Ovary (tissue), 9 donors: Measurements from ENCODE around the gene WNT6. TPM values are rescaled to one million over a fixed set of nuclear protein-coding genes. Genes with fewer than 3 reads are reported as not detected.

Experiments
- DNase-seq, 5 donors: peaks; one replicate each; pipeline ENCODE4 v3.0.0-alpha.2; 2019 to 2020
- H3K27ac ChIP-seq, 2 donors: fragments of 200-600 bp; one replicate each; pipeline versions ENCODE4 v1.5.1 to v1.8.0; 2019 to 2022
- H3K27me3 ChIP-seq: fragments of 200-600 bp; one replicate; pipeline ENCODE4 v1.8.0; 2022
- H3K36me3 ChIP-seq: fragments of 200-600 bp; sonication (generic); one replicate; pipeline ENCODE4 v1.5.1; 2019
- H3K4me1 ChIP-seq: one replicate; pipeline ENCODE4 v1.8.1; 2013; ENCODE audit warnings: mild to moderate bottlenecking, moderate library complexity; ENCODE audit not compliant: insufficient read depth
- H3K4me3 ChIP-seq: fragments of 200-600 bp; sonication (generic); one replicate; pipeline ENCODE4 v1.5.1; 2017
- H3K9me3 ChIP-seq, 2 donors: fragments of 200-600 bp in 1 of 2; sonication (generic) in 1 of 2; one replicate each; pipeline versions ENCODE4 v1.5.1 to v1.8.1; 2013 to 2019; ENCODE audit warnings: mild to moderate bottlenecking in 1 of 2, moderate library complexity in 1 of 2
- EP300 ChIP-seq: sonication (generic); formaldehyde crosslinking; IDR thresholded peaks from one replicate; pipeline ENCODE4 v1.6.1; 2017; ENCODE audit warnings: antibody characterized with exemption
- POLR2A ChIP-seq: fragments of 450-650 bp; IDR thresholded peaks from one replicate; pipeline ENCODE4 v1.6.1; 2017; ENCODE audit warnings: antibody characterized with exemption, mild to moderate bottlenecking, moderate library complexity
- WGBS, 3 donors: extraction: QIAGEN DNeasy Blood & Tissue Kit in 1 of 3; methylation state at CpG; one replicate each; pipeline versions ENCODE4 v1.1.5 to v1.1.7; 2013 to 2017; 5-methylcytosine and 5-hydroxymethylcytosine counted together
- intact Hi-C, 4 donors: fragments of 100-400 bp; cut with DNase I; formaldehyde crosslinking; loops; one replicate each; pipeline versions ENCODE4 v1.11.0 to v1.15.1; 2022 to 2023
- polyA plus RNA-seq, 2 donors: library from polyadenylated mRNA; stranded (reverse); fragments of 200-250 nt in 1 of 2; fragments of 350-450 nt in 1 of 2; fragmentation: Illumina TruSeq in 1 of 2; extraction: RNeasy Lipid Tissue Mini Kit (QIAGEN cat#74804) in 1 of 2; gene quantifications; one replicate each; pipeline ENCODE4 v1.2.3, GENCODE V29; 2013 to 2014
- total RNA-seq, 7 donors: library from RNA; depleted of rRNA in 2 of 7; stranded (reverse); fragments of >200 nt in 2 of 7; fragmentation: NEBNext Ultra II Directional in 3 of 7; extraction: Animal tissue kit (Norgen Biotek cat#: 25700) in 3 of 7; gene quantifications; one replicate each; pipeline versions ENCODE4 v1.1.0 to v1.2.4, GENCODE V29; 2016 to 2023
- TF ChIP-seq, protein P1 (sequence below), 3 donors: fragments of 450-650 bp in 2 of 3; fragments of 200-600 bp in 1 of 3; IDR thresholded peaks; one replicate each; pipeline versions ENCODE4 v1.5.1 to v1.8.0; 2016 to 2022; ENCODE audit warnings: antibody characterized with exemption in 3 of 3, mild to moderate bottlenecking in 1 of 3
- donor health status: DM: no; HTN: no; CAD: no; lungs with moderate emphysema.
- donor health status: DM: no; HTN: no; CAD: no.
- donor health status: Bipolar disorder and iron deficiency.
- donor health status: DM: yes; HTN: yes; CAD: no.
- donor health status: DM: no; HTN: no; CAD: no.
- donor health status: DM: yes; HTN: yes; CAD: no.

Gene WNT6
- total and polyA plus RNA-seq, 9 donors = 0.13 to 4.5 (median 2.0) TPM

DNA sequence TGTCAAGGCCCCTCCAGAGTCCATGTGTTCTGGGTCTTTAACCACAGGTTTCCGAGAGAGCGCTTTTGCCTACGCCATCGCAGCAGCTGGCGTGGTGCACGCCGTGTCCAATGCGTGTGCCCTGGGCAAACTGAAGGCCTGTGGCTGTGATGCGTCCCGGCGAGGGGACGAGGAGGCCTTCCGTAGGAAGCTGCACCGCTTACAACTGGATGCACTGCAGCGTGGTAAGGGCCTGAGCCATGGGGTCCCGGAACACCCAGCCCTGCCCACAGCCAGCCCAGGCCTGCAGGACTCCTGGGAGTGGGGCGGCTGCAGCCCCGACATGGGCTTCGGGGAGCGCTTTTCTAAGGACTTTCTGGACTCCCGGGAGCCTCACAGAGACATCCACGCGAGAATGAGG, 30.3 kb downstream of the WNT6 start:
- intact Hi-C loops = no loop called here
- TF ChIP-seq EP300 = no peak
- TF ChIP-seq, protein P1, sequence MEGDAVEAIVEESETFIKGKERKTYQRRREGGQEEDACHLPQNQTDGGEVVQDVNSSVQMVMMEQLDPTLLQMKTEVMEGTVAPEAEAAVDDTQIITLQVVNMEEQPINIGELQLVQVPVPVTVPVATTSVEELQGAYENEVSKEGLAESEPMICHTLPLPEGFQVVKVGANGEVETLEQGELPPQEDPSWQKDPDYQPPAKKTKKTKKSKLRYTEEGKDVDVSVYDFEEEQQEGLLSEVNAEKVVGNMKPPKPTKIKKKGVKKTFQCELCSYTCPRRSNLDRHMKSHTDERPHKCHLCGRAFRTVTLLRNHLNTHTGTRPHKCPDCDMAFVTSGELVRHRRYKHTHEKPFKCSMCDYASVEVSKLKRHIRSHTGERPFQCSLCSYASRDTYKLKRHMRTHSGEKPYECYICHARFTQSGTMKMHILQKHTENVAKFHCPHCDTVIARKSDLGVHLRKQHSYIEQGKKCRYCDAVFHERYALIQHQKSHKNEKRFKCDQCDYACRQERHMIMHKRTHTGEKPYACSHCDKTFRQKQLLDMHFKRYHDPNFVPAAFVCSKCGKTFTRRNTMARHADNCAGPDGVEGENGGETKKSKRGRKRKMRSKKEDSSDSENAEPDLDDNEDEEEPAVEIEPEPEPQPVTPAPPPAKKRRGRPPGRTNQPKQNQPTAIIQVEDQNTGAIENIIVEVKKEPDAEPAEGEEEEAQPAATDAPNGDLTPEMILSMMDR (IDR thresholded peaks at IDR 0.05) = no peak
- TF ChIP-seq POLR2A = no peak
- peak in 1 of 5 donors; percentile 11 for DNase-seq

DNA sequence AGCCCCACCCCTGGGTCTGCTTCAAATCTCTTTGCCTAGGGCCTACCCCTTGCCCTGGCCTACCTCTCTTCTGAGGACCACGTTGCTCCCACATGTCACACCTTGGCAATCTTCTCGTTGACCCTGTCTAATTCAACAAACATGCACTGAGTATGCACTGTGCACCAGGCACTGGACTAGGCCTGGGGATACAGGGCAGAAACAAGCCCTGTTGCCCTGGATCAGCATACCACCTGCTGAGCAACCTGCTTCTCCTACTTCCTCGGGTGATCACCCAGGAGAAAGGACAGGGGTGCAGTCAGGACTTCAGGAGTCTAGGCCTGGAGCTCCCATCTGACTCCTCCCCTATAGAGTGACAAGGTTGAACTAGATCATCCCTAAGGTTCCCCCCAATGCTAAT, 30.8 kb downstream of the WNT6 start:
- H3K4me1 ChIP-seq = peaks cover 1% of the 10 kb centered on the region
- intact Hi-C loops = no loop called here
- H3K27ac ChIP-seq = no peak overlapping the region
- H3K4me3 ChIP-seq = no peak overlapping the region
- 79 to 81% (median 79%) methylated on average over 3 of the region's 3 CpGs for WGBS, 3 donors
- no peaks in the 10 kb centered on the region for H3K36me3 ChIP-seq
- no peaks in the 10 kb centered on the region for H3K27me3 ChIP-seq
- TF ChIP-seq EP300 = no peak
- TF ChIP-seq POLR2A = no peak
- TF ChIP-seq, protein P1 (IDR thresholded peaks at IDR 0.05) = no peak
- no peak for DNase-seq
- H3K9me3 ChIP-seq = no peaks in the 10 kb centered on the region

More for the DNA sequence above, 30.3 kb downstream of the WNT6 start:
- no peaks in the 10 kb centered on the region for H3K27me3 ChIP-seq
- WGBS, 3 donors = 90 to 94% (median 92%) methylated on average over 23 of the region's 23 CpGs
- no peaks in the 10 kb centered on the region for H3K9me3 ChIP-seq
- no peaks in the 10 kb centered on the region for H3K36me3 ChIP-seq
- no peak overlapping the region for H3K4me3 ChIP-seq
- peaks cover 1% of the 10 kb centered on the region for H3K4me1 ChIP-seq
- H3K27ac ChIP-seq = no peak overlapping the region

DNA sequence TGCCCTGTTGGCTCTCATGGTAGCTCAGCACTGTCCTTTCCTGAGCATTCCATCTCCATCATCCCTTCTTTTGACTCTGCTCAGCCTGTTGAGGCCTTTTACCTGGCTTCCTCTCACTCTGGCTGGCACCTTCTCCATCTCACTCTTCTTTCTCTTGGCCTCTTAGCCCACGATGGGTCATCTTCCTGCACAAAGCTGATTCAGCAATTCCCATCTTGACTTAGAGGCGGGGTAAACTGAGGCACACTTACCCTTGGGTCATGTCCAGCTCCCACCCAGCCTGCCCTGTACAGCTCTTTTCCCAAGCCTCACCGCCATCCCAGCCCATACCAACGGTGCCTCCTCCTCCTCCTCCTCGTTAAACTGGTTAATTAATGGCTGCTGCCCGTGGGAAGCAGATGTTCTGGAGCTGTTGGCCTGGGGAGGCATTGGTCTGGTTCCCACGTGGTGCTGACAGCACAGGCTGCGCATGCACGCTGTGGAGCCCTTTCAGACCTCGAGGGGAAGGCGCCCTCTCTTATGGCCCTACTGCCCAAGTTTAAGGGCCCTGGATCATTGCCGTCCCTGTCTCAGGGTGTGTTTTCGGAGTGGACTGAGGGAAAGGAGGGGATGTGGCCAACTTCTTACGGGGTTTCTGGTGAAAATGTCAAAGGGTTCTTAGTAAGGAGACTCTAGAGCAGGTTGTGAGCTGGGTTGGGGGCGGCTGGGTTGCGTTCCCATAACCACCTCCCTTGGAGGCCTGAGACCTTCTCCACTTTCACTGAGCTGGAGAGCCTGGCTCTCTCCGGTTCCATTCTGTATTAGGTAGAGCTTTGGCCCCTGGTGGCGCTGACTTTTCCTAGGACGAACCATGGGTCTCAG, 31.9 kb downstream of the WNT6 start:
- Histone ChIP-seq H3K4me1 (peaks cover 1% of the 10 kb centered on the region), H3K4me3 (no peak overlapping the region), H3K9me3 (no peaks in the 10 kb centered on the region), H3K27ac (no peak overlapping the region), H3K27me3 (no peaks in the 10 kb centered on the region), H3K36me3 (no peaks in the 10 kb centered on the region)
- TF ChIP-seq, protein P1 (IDR thresholded peaks at IDR 0.05) = no peak
- no peak for TF ChIP-seq EP300
- TF ChIP-seq POLR2A = no peak
- 57 to 72% (median 71%) methylated on average over 19 of the region's 19 CpGs for WGBS, 3 donors
- intact Hi-C loops = no loop called here
- peak in 1 of 5 donors; percentile 10 for DNase-seq

DNA sequence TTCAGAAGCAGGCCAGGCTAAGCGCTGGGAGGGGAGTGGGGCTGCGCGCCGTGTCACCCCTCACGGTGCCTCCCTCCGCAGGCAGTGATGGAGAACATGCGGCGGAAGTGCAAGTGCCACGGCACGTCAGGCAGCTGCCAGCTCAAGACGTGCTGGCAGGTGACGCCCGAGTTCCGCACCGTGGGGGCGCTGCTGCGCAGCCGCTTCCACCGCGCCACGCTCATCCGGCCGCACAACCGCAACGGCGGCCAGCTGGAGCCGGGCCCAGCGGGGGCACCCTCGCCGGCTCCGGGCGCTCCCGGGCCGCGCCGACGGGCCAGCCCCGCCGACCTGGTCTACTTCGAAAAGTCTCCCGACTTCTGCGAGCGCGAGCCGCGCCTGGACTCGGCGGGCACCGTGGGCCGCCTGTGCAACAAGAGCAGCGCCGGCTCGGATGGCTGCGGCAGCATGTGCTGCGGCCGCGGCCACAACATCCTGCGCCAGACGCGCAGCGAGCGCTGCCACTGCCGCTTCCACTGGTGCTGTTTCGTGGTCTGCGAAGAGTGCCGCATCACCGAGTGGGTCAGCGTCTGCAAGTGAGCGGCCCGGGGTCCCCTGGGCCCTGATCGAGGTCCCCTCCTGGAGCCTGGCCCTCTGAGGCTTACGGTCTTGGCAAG, 33.2 kb downstream of the WNT6 start:
- intact Hi-C loops = no loop called here

More for the DNA sequence above, 33.2 kb downstream of the WNT6 start:
- Histone ChIP-seq H3K4me3 (peak overlapping the region; percentile 8), H3K36me3 (no peaks in the 10 kb centered on the region), H3K27me3 (no peaks in the 10 kb centered on the region), H3K4me1 (peaks cover 5% of the 10 kb centered on the region), H3K9me3 (no peaks in the 10 kb centered on the region), H3K27ac (no peak overlapping the region)
- WGBS, 3 donors = 1 to 2% (median 2%) methylated on average over 28 to 72 of the region's 72 CpGs
- TF ChIP-seq, protein P1 (IDR thresholded peaks at IDR 0.05) = peak in 1 of 3 donors; percentile 12
- TF ChIP-seq EP300 (no peak), POLR2A (no peak)
- peak in 3 of 5 donors; percentile 57 to 72 (median 70) for DNase-seq
